Activated CD8-positive, alpha-beta memory T cell treated with anti-CD3 and anti-CD28 coated beads, Interleukin-2, amount 50 U/mL, for 24 hours (primary cell): Measurements from ENCODE around the gene SIRPA.

ENCODE experiments used
- DNase-seq: peaks from one replicate; pipeline ENCODE4 v3.0.0-alpha.2; 2020; ENCODE audit errors: extremely low read depth

SIRPA gene

DNA sequence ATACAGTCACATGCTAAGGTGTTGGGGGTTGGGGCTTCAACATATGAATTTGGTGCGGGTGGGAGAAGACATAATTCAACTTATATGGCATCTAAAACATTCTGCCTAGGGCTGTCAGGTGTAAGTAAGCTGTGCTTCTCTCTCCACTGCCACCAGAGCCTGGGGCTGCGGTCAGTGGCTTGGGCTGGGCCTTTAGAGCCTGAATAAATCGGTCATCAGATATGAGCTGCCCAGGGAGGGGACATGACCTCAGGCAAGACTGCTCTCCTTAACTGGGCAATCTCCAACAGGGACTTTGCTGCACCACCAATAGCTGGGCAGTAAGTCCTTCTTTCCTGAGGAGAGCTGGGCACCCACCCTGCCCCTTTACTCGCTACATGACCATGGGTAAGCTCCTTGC lies 24.9 kb upstream of the SIRPA start:
- DNase-seq = no peak

DNA sequence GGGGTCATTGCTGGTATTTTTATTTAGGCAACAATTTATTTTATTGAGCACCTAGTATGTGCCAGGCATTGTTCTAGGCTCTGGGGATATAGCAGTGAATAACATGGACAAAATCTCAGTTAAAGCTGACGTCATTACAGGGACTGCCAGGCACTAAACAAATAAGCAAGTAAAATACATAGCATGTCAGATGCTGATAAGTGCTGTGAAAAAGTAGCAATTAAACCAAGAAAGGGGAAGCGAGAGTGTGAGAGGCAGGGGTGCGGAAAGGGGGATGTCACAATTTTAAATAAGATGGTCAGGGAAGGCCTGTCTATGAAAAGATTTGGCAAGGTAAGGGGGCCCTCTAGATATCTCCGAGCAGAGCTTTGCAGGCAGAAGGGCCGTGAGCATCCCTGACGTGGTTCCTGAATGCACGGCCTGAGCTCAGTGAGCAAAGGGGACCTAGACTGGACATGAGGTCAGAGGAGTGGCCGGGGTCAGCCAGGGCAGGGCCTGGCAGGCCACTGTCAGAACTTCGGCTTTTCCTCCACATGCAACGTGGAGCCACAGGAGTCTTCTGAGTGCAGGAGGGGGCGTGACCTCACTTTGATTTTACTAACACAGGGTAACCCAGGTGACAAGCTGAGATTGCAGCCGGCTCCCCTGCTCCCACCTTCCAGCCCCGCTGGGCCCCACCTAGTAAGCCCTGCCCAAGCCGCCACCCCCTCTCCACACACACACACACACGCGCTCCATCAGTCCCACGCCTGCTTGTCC lies 24.2 kb upstream of the SIRPA start:
- no peak for DNase-seq

DNA sequence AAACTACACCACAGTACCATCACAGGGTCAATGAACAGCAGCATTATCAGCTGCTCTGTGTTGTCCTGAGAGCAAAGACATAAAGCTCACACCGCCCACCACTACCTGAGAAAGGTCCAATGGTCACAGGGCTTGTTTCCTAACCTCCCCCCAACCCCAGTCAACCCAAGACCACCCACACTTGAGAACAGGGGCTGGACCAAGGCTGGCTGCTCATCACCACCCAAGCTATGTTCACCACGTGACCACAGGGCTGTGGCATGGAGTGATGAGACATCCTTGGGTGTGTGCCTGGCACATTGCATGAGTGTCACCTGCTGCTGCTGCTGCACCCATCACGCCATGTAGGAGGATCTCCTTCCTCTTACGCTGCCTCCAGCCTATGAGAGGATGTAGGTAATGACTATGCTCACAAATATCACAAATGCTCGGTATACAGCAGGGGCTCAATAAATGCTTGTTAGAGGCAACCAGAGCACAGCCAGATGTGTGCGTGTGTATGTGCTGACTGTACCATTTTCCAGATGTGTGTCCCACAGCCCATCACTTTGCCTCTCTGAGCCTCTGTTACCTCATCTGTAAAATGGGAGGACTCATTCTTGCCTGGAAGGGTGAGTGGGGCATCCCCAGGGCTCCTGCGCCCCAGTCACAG lies 23.3 kb upstream of the SIRPA start:
- DNase-seq = no peak

DNA sequence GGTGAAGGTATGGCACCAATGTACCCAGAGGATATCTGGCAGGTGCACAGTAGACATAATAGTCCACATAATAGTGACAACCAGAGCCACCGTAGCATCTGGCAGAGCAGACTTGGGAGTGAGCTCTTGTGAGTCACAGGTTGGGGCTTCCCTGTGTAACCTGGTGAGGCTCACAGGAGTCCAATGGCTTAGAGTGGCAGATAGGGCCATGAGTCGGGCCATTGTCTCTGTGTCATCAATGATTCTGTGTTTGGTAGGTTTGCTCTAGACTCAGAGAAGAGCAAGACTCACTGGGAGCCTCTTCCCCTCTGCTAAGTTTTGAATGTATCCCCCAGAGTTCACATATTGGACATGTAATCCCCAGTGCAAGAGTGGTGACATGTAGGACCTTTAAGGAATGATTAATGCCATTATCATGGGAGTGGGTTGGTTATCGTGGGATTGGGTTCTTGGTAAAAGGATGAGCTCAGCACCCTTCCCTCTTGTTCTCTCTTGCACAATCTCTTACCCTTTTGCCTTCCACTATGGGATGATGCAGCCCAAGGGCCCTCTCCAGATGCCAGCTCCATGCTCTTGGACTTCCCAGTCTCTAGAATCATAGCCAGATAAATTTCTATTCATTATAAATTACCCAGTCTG lies 22.6 kb upstream of the SIRPA start:
- no peak for DNase-seq

DNA sequence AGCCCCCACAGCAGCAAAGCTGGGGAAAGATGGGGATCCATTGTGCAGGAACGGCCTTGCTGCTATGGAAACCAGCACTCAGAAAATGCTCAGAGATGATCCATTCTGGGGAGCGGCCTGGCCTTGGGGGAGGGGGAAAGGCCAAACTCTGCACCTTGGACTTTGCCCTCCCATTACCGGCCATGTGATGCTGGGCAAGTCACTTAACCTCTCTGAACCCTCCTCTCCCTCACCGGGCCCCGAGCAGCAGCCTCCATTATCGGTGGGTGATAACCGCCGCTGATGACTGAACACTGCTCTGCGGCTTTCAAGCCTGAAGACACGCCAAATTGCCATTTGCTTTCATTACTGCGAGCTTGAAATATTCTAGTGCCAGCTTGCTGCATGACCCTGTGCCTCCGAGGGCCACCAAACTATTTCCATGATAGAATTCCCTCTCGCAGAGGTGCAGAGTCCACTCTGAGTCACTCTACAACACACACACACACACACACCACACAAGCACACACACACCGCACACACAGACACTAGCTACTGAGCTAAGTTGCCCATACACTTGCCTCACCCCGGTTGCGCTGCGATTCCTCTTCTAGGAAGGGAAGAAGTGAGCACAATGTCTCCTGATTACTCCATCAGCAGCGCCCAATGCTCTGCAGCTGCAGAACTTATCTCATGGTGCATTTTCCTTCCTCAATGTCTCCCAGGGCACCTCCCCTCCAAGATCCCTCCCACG lies 20.6 kb upstream of the SIRPA start:
- no peak for DNase-seq

DNA sequence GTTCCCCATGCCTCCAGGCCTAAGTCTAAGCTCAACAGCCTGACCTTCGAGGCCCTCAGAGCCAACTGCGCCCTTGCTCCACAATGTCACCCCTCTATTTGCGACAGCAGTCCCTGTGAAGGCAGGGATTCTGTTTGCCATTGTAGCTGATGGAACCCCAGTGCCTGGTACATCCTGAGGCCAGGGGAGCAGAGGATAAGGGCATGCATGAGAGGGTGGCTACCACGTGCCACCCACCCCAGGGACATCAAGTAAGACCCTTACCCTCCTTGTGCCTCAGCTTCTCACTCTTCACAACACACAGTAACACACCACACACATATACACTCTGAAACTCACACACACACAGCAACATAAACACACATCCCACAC lies 20.0 kb upstream of the SIRPA start:
- no peak for DNase-seq

DNA sequence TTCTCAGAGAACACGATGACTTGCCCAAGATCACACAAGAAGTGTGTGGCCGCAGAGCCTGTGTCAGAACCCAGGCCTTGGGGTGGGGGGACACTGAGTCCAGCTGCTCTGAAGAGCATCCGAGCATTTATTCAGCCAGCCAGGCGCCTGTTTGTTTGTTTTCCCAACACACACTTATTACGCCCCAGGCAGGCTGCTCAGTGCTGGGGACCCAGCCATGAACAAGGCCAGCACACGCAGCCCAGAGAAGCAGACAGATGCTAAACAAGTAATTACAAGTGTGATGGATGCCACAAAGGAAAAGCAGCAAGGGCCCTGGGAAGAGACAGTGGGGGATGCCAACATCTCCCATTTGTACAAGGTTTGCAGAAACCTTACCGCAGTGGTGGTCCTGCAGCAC lies 19.4 kb upstream of the SIRPA start:
- DNase-seq = no peak

DNA sequence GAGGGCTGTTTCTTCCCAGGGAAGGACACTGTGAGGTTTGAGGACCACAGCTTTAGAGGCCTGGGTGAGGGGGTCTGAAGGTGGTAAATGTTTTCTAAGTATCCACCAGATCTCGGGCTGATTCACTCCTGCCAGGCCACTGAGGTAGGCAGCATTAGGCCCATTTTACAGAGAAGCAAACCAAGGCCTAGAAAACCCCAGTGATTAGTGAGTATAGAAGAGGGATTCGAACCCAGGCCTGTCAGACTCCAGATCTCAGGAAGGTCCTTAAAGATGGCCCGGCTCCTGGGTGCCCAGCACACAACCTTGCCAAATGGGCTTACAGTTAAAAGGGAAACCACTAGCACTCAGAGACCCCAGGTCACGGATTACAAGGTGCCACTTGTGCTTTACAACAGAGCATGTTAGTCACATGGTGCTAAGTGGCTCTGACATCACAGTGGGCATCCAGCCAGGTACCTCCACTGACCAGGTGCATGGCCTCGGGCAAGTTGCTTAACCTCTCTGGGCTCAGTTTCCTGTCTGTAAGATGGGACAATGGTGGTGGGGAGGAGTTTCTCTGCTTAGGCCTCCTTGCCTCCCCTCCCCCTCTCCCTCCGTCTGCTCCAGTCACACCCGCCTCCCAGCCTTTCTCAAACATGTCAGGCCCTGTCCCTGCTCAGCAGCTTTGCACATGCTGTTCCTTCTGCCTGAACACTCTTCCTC lies 18.8 kb upstream of the SIRPA start:
- DNase-seq = no peak

DNA sequence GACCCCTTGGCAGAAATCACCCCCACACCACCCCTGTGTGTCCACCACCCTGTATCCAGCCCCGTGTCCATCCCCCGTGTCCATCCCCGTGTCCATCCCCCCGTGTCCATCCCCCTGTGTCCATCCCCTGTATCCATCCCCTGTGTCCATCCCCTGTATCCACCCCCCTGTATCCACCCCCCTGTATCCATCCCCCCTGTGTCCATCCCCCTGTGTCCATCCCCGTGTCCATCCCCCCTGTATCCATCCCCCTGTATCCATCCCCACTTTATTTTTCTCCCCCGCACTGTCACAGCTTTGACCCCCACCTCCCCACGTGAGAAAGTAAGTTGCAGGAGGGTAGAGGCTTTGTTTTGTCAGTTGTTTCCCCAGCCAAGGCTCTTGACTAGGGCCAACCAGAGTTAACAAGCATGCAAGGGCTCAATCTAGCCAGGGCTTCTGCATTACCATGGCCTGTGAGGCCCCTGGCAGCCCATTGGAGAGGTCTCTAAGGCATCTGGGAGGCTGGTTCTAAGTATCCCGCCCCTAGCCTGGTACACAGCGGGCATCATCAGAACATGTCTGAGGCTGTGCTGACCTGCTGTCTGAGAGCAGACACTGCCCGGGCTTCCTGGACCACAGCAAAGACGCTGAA lies 18.1 kb upstream of the SIRPA start:
- DNase-seq = no peak

DNA sequence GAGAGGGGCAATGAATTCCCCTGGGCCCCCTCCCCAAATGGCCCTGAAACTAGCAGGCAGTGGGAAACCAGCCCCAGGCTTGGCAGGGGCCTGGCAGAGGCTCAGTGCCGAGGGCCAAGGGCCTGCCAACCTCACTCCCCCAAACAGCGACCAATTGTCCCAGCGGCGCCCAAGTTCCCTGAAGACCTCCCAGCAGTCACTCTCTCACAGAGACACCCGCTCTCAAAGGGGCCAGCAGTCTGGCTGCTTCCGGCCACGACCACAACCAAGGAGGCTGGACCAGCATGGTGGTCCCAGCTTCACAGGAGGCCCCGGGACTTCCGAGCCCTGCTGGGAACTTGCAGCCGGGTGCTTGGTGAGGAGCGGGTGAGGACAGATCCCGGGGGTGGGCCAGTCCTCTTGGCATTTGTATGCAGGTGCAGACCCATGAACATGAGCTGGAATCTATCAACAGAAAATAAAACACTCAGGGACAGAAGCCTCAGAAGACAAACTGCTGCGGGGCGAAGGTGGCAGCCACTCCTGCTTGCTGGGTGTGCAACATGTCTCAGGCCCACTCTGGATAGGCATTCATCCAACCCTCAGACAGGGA lies 17.5 kb upstream of the SIRPA start:
- DNase-seq = no peak

DNA sequence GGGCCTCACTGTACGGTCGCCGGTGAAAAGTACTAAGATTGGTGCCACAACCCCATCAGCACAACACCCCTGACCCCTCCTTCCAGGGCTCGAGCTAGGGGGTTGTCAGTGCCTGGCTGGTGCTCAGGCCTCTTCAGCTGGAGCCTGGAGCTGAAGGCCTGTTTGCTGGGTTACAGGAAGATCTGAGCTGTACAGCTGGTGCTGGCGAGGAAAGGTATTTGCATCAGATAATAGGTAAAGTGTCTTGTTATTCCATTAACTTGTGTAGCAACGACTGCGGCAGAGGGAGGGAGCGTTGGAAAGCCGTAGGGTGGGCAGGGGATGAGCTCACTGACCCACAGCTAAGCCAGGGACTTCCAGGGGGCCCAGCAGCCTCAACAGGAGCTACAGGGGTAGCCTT lies 15.8 kb upstream of the SIRPA start:
- DNase-seq = no peak

DNA sequence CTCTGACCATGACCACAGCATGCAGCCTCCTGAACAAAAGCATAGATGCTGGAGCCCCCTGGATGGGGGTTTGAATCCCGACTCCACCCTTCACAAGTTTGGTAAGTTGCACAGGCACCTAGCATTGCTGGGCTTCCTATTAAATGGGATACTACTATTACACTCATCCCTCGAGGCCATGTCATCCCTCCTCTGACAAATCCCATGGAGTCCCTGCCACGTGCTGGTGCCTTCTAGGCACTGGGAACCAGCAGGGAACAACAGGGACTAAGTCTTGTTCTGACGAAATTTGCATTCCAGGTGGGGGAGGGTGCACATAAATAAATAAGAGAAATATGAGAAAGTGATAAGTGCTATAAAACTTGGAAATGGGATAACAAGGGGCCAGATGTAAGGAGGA lies 15.3 kb upstream of the SIRPA start:
- DNase-seq = no peak

DNA sequence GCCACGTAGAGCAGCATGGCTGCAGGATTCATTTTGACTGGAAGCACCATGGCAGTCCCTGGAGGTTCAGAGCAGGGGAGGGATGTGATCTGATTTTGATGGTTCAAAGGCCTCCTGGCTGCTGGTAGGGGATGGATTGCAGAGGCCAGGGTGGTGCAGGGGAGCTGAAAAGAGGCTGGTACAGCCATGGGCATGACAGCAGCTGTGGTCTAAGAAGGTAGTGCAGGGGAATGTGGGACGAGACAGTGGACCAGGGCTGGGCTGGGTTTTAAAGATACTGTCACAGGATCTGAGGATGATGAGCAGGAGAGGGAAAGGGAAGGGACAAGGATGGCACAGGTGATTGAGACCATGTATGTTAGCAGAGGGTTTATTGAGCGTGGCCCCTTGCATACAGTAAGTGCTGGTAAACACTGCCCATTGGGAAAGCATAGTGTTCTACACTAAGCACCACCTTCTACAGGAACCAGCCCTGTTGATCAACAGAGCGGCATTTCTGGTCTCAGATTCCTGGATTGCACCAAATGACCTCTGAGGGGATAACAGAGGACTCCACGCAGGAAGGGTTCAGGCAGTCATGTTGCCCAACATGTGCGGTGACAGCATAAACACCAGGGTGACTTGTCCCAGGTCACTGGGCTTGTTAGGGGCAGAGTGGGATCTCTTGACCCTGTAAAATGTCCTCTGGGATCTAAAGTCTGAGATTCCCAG lies 14.5 kb upstream of the SIRPA start:
- no peak for DNase-seq

DNA sequence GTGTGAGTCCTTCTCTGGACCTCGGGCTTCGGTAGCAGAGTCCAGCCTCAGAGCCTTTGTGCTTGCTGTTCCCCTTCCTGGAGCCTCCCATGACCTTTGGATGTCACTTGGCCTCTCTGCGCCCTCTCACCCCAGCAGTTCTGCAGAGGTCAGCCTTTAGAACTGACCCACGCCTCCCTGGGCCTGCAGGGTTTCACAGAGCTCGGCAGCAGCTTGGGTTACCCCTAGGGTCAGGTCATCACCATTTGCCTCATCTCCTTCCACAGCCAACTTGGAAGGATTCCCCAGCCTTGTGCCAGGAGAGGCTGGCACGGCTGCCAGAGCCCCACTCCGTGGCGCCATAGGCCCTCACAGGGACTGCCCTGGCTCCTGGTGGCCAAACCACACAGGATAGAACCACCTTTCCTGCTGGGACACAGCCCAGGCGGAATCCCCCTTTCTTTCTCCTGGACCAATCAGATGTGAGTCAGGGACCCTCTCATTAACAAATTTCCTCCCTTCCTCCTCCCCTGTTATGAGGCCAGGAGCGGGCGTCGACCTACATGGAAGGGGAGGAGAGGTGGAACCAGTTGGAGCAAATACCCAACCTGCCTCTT lies 13.9 kb upstream of the SIRPA start:
- DNase-seq = no peak

DNA sequence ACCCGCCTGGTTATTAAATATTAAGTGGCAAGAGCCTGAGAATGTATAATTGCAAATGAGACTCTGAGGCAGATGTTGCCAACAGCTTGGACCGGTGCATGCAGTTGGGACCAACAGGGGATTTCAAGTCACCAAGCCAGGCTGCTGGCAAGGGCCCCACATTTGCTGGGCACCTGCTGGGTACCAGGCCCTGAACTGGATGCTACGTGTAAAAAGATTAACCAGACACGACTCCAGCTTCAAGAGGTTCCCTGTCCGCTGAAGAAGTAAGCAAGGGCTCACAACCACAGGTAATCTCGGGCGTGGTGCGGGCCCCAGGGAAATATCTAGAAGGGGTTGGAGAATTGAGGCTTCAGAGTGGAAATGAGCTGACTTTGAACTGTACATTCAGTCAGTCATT lies 13.2 kb upstream of the SIRPA start:
- no peak for DNase-seq

DNA sequence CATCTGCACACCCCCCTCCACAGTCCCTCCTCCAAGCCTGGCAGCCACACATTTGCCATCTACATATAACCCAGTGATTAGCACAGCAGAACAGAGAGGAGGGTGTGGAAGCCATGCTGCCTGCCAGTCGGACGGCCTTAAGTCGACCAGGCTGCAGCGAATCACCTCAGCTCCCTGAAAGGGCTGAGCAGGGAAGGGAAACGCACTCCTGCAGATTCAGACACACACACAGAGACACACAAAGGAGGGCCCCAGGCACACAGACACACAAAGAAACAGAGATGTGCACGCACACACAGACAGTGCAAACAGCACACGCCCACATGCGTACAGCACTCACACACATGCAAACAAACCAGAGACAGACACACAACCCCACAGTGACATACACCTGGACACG lies 11.2 kb upstream of the SIRPA start:
- no peak for DNase-seq

DNA sequence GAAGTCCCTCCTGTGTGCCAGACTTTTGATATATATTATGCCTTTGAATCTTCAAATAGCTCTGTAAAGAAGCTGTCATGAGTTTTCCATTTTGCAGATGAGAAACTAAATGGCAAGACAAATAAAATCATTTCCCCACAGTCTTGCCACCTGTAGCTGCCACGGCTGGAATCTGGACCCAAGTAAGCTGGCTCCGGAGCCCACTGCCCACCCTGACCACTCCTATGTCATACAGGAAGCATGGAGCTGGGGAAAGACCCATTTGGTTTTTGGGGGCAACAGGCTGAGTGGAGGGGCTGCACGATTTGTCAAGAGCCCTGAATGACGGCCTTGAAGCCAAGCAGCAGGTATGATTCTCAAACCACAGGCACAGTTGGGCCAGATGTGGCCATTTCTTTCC lies 10.0 kb upstream of the SIRPA start:
- DNase-seq = no peak

DNA sequence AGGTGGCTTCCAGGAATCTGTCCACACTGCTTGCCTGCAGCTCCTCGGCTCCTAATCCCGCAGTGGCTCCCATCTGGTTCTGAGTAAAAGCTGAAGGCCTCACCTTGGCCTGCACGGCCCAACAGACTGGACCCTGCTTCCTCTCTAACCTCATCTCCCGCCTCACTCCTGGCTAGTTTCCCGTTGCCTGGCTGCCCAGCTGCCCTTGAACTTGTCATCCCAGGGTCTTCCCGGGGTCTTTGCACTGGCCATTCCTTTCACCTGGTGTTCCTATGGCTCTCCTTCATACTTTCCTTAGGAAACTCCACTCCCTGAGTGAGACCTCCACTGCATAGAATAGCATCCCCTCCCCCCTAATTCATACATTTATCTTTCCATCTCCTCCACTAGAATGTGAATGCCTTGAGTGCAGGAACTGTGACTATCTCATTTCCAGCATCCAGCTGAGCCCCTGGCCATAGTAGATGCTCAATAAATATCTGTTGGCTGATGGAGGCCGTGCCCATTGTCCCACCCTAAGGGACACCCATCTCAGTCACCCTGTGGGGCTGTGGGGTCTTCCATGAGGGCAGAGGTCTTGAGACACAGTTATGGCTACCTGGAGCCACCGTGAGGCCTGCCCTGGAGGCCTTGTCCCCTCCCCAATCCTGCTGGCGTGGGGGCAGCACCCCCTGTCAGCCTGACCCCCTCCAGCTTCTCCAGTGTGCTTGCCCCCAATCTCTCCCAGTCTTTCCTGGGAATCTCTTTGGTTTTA lies 9.1 kb upstream of the SIRPA start:
- no peak for DNase-seq

DNA sequence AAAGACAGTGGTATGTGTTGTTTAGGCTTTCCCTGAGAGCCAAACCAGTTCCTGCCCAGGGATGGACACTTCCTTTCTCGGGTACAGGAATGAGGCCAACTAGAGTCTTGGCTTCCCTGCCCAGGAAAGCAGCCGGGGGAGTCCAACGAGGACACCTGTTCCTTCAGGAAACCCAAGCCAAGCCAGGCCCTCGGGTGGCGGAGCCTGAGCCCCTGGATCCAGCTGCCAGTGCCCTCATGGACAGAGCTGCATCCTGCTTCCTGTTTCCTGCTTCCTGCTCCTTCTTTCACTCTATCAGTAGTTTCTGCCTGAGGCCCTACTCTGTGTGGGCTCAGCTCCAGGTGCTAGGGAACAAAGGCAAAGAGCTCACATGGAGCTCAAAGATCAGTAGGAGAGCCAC lies 7.9 kb upstream of the SIRPA start:
- DNase-seq = no peak
